Femur (tissue), 1 donor: Measurements from ENCODE around the gene NBPF12.
"Not testable (repeated sequence)": the region's sequence is repeated elsewhere in the genome, so short reads cannot be mapped to it uniquely, and the experiment has no call there.

Experiments
- DNase-seq: peaks from one replicate; pipeline ENCODE4 v3.0.0-alpha.2; 2017

NBPF12 gene

GRCh38 chr1:146985855-146986254, 47.7 kb downstream of the NBPF12 start:
- DNase-seq, result not testable (repeated sequence)

GRCh38 chr1:146986450-146986849, 48.3 kb downstream of the NBPF12 start:
- DNase-seq, result not testable (repeated sequence)

DNA sequence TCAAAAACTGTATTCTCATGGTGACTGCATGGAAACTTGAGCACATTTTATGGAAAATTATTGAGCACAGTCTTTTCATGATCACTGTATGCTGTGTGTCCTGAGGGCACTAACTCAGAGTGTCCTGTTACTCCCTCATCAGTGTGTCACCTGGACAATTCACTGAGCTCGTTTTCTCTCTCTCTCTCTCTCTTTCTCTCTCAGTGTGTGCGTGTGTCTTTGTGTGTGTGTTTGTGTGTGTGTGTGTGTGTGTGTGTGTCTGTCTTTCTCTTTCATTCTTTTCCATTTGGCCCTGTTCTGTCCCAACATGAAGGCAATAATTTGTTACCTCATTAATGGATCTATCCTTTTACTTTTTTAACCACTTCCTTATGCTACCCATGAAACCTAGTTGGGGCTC, 49.4 kb downstream of the NBPF12 start:
- not testable (repeated sequence) for DNase-seq

DNA sequence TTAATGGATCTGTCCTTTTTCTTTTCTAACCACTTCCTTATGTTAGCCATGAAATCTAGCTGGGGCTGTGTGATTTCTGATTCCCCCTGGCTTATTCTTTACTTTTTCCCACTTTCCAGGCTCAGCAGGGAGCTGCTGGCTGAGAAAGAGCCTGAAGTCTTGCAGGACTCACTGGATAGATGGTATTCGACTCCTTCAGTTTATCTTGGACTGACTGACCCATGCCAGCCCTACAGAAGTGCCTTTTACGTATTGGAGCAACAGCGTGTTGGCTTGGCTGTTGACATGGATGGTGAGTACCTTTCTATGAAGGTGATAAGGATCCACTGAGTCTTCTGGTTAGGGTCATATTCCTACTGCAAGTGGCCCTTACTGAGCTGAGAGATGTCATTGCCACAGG, 51.3 kb downstream of the NBPF12 start:
- DNase-seq, result not testable (repeated sequence)

GRCh38 chr1:147008495-147008894, 70.4 kb downstream of the NBPF12 start:
- DNase-seq, result not testable (repeated sequence)

- DNase-seq, result not testable (repeated sequence)
Measured at GRCh38 chr1:147026975-147027374, 88.9 kb downstream of the NBPF12 start.

GRCh38 chr1:147030066-147030653, 92.0 kb downstream of the NBPF12 start:
- not testable (repeated sequence) for DNase-seq

GRCh38 chr1:147039916-147040315, 101.8 kb downstream of the NBPF12 start:
- DNase-seq, result no peak

DNA sequence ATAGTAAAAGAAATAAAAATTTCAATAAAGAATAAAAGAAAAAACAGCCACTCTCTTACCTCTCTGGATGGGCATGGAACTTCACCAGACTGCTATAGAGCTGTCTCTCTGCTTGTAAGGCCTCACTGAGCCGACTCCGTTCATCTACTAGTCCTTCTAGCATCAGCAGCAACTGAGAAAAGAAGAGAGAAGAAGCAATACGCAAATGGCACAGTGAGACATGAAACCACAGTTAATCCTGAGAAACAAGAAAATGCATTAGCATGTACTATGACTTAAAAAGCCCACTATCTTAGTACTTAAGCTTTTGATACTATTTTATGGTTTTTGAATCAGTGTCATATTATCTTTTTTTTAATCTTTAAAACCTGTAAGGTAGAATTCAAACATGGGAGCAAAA, 104.8 kb downstream of the NBPF12 start:
- DNase-seq, result not testable (repeated sequence)

DNA sequence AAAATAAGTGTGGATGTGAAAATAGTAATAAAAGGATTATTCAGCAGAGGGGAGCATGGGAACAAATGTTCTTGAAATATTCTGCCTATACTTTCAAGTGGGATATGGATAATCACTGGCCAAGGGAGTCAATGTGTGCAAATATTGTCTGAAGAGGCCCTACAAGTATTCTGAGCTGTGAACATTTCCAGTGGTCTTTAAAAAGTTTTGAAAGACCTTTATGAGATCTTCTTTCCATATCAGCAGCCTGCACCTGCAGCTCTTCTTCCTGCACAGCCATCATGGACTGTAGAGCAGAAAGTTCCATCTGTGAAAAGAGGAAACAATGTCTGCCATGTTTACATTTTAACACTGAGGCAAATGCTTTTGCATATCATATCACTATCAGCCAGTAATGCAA, 106.4 kb downstream of the NBPF12 start:
- DNase-seq, result not testable (repeated sequence)
